ENCODE measurements around the gene EFEMP1.

EFEMP1 gene

GRCh38 chr2:55917117-55917516, 6.5 kb downstream of the EFEMP1 start:
- Histone ChIP-seq H3K4me1 (ENCODE audit: control insufficient read depth in 1 of 2, insufficient read depth in 1 of 2, low read depth in 1 of 2, low read length in 1 of 2) (no peaks in the 10 kb centered on the region), H3K9me3 (no peaks in the 10 kb centered on the region), H3K27ac (no peak overlapping the region), H3K27me3 (peaks cover 23% of the 10 kb centered on the region), H3K36me3 (no peaks in the 10 kb centered on the region), H3K4me3 (ENCODE audit: low read depth in 1 of 2, low read length in 1 of 2) (no peak overlapping the region)
- TF ChIP-seq CTCF (IDR thresholded peaks at IDR 0.05) = no peak

- Histone ChIP-seq H3K9me3 (no peaks in the 10 kb centered on the region), H3K4me3 (ENCODE audit: low read depth in 1 of 2, low read length in 1 of 2) (no peak overlapping the region), H3K4me1 (ENCODE audit: control insufficient read depth in 1 of 2, insufficient read depth in 1 of 2, low read depth in 1 of 2, low read length in 1 of 2) (no peaks in the 10 kb centered on the region), H3K36me3 (no peaks in the 10 kb centered on the region), H3K27ac (no peak overlapping the region), H3K27me3 (peaks cover 17% of the 10 kb centered on the region)
- TF ChIP-seq CTCF (IDR thresholded peaks at IDR 0.05) = no peak
These were observed 7.0 kb downstream of the EFEMP1 start for GRCh38 chr2:55916473-55917049.

GRCh38 chr2:55914786-55915185, 8.8 kb downstream of the EFEMP1 start:
- H3K9me3 ChIP-seq = no peaks in the 10 kb centered on the region
- H3K36me3 ChIP-seq = no peaks in the 10 kb centered on the region
- H3K27me3 ChIP-seq = no peaks in the 10 kb centered on the region
- TF ChIP-seq CTCF (IDR thresholded peaks at IDR 0.05) = no peak
- no peak overlapping the region for H3K27ac ChIP-seq
- H3K4me1 ChIP-seq (ENCODE audit: control insufficient read depth in 1 of 2, insufficient read depth in 1 of 2, low read depth in 1 of 2, low read length in 1 of 2) = no peaks in the 10 kb centered on the region
- no peak overlapping the region for H3K4me3 ChIP-seq (ENCODE audit: low read depth in 1 of 2, low read length in 1 of 2)

- Histone ChIP-seq H3K27me3 (no peaks in the 10 kb centered on the region), H3K4me1 (ENCODE audit: control insufficient read depth in 1 of 2, insufficient read depth in 1 of 2, low read depth in 1 of 2, low read length in 1 of 2) (no peaks in the 10 kb centered on the region), H3K9me3 (no peaks in the 10 kb centered on the region), H3K4me3 (ENCODE audit: low read depth in 1 of 2, low read length in 1 of 2) (no peak overlapping the region), H3K27ac (no peak overlapping the region), H3K36me3 (no peaks in the 10 kb centered on the region)
- no peak for TF ChIP-seq CTCF (IDR thresholded peaks at IDR 0.05)
These were observed 10.7 kb downstream of the EFEMP1 start for GRCh38 chr2:55912926-55913325.

- Histone ChIP-seq H3K27me3 (no peaks in the 10 kb centered on the region), H3K4me3 (ENCODE audit: low read depth in 1 of 2, low read length in 1 of 2) (no peak overlapping the region), H3K4me1 (ENCODE audit: control insufficient read depth in 1 of 2, insufficient read depth in 1 of 2, low read depth in 1 of 2, low read length in 1 of 2) (no peaks in the 10 kb centered on the region), H3K36me3 (no peaks in the 10 kb centered on the region), H3K27ac (no peak overlapping the region), H3K9me3 (no peaks in the 10 kb centered on the region)
- TF ChIP-seq CTCF (IDR thresholded peaks at IDR 0.05) = no peak
These were observed 13.5 kb downstream of the EFEMP1 start for GRCh38 chr2:55910077-55910476.

- H3K36me3 ChIP-seq = no peaks in the 10 kb centered on the region
- H3K9me3 ChIP-seq = no peaks in the 10 kb centered on the region
- no peak overlapping the region for H3K27ac ChIP-seq
- TF ChIP-seq CTCF (IDR thresholded peaks at IDR 0.05) = no peak
- H3K27me3 ChIP-seq = no peaks in the 10 kb centered on the region
- no peaks in the 10 kb centered on the region for H3K4me1 ChIP-seq (ENCODE audit: control insufficient read depth in 1 of 2, insufficient read depth in 1 of 2, low read depth in 1 of 2, low read length in 1 of 2)
- no peak overlapping the region for H3K4me3 ChIP-seq (ENCODE audit: low read depth in 1 of 2, low read length in 1 of 2)
These were observed 15.9 kb downstream of the EFEMP1 start for GRCh38 chr2:55907686-55908085.
